IMR-90 (cell line): ENCODE data around the gene PHLDB1. TPM values are rescaled to one million over a fixed set of nuclear protein-coding genes. Genes with fewer than 3 reads are reported as not detected.

Source experiments
- ATAC-seq: fragments of 200-7000 bp; cut with Tn5 transposase; 2 replicates; pipeline ENCODE4 v1.9.1; 2020; ENCODE audit warnings: low read depth, mild to moderate bottlenecking, moderate library complexity
- BruUV-seq: library from RNA; stranded (reverse); fragments of 400-500 nt; replicated peaks from 2 replicates; lab custom pipeline; 2021; lab: Mats Ljungman, UMichigan
- CTCF ChIA-PET: fragments of 300-600 bp; formaldehyde crosslinking; extraction: SDS; loops from one replicate; lab custom pipeline; 2021; ENCODE audit warnings: antibody characterized with exemption; lab: Yijun Ruan, JAX
- POLR2A ChIA-PET: fragments of 300-600 bp; sonication (Branson Sonifier 250); formaldehyde crosslinking; loops from one replicate; lab custom pipeline; 2022; ENCODE audit warnings: antibody characterized with exemption; ENCODE audit not compliant: unreplicated experiment; lab: Charles Lee
- DNase-seq: peaks from one replicate; pipeline ENCODE4 v3.0.0; 2013
- H2AFZ ChIP-seq: replicated peaks from 2 replicates; pipeline ENCODE3; 2013; ENCODE audit warnings: low read length, mild to moderate bottlenecking; ENCODE audit not compliant: poor library complexity
- H2AK5ac ChIP-seq: 2 replicates; pipeline ENCODE4 v1.6.1; 2013; ENCODE audit warnings: low read depth, low read length, inconsistent platforms
- H2AK9ac ChIP-seq: replicated peaks from 2 replicates; pipeline ENCODE3; 2013; ENCODE audit warnings: mild to moderate bottlenecking, low read depth, low read length, moderate library complexity; ENCODE audit not compliant: poor library complexity
- H2BK120ac ChIP-seq: 2 replicates; pipeline ENCODE4 v1.6.1; 2013; ENCODE audit warnings: low read depth, low read length, inconsistent platforms
- H2BK15ac ChIP-seq: 3 replicates; pipeline ENCODE4 v1.6.1; 2013; ENCODE audit warnings: low read depth, low read length, inconsistent platforms
- H2BK20ac ChIP-seq: 2 replicates; pipeline ENCODE4 v1.6.1; 2013; ENCODE audit warnings: low read depth, mild to moderate bottlenecking, inconsistent platforms, low read length, moderate library complexity
- H2BK5ac ChIP-seq: 2 replicates; pipeline ENCODE4 v1.6.1; 2013; ENCODE audit warnings: mild to moderate bottlenecking, low read depth, low read length, inconsistent platforms; ENCODE audit not compliant: poor library complexity, severe bottlenecking
- H3K14ac ChIP-seq: replicated peaks from 2 replicates; pipeline ENCODE4 v1.6.1; 2013; ENCODE audit warnings: low read depth, low read length, inconsistent platforms
- H3K18ac ChIP-seq: 2 replicates; pipeline ENCODE4 v1.6.1; 2013; ENCODE audit warnings: low read depth, low read length, control low read depth
- H3K23ac ChIP-seq: 2 replicates; pipeline ENCODE4 v1.6.1; 2013; ENCODE audit warnings: low read depth, low read length, inconsistent platforms
- H3K27ac ChIP-seq: 2 replicates; pipeline ENCODE4 v1.5.1; 2013; ENCODE audit warnings: mild to moderate bottlenecking, control low read depth, low read length; ENCODE audit not compliant: insufficient read depth
- H3K27me3 ChIP-seq: 2 replicates; pipeline ENCODE4 v1.6.1; 2013; ENCODE audit warnings: low read length; ENCODE audit not compliant: control insufficient read depth, insufficient read depth
- H3K36me3 ChIP-seq: 2 replicates; pipeline ENCODE4 v1.6.1; 2013; ENCODE audit warnings: low read length, mixed read lengths; ENCODE audit not compliant: control insufficient read depth, insufficient read depth
- H3K4ac ChIP-seq: 2 replicates; pipeline ENCODE4 v1.6.1; 2013; ENCODE audit warnings: low read depth, low read length, inconsistent platforms
- H3K4me1 ChIP-seq: 2 replicates; pipeline ENCODE4 v1.6.1; 2013; ENCODE audit warnings: low read length, mixed read lengths; ENCODE audit not compliant: control insufficient read depth, insufficient read depth
- H3K4me2 ChIP-seq: 2 replicates; pipeline ENCODE4 v1.6.1; 2013; ENCODE audit warnings: low read depth, mild to moderate bottlenecking, control low read depth, low read length, moderate library complexity
- H3K4me3 ChIP-seq: 2 replicates; pipeline ENCODE4 v1.5.1; 2013; ENCODE audit warnings: low read depth, mild to moderate bottlenecking, control low read depth, low read length, moderate library complexity; ENCODE audit not compliant: insufficient read depth
- H3K56ac ChIP-seq: 2 replicates; pipeline ENCODE4 v1.6.1; 2013; ENCODE audit warnings: low read length, inconsistent platforms; ENCODE audit not compliant: insufficient read depth; ENCODE audit errors: extremely low read depth
- H3K79me1 ChIP-seq, 2 experiments: 2 replicates each; pipeline ENCODE4 v1.6.1; 2013; ENCODE audit warnings: low read length in 2 of 2, inconsistent platforms in 1 of 2, low read depth in 1 of 2
- H3K9ac ChIP-seq: 2 replicates; pipeline ENCODE4 v1.6.1; 2013; ENCODE audit warnings: low read depth, low read length, control low read depth
- H3K9me1 ChIP-seq: 2 replicates; pipeline ENCODE4 v1.6.1; 2013; ENCODE audit warnings: low read length, inconsistent platforms; ENCODE audit not compliant: insufficient read depth
- H3K9me3 ChIP-seq: 2 replicates; pipeline ENCODE4 v1.6.1; 2013; ENCODE audit warnings: low read length; ENCODE audit not compliant: control insufficient read depth, insufficient read depth
- H4K20me1 ChIP-seq: 2 replicates; pipeline ENCODE4 v1.6.1; 2013; ENCODE audit warnings: low read length, inconsistent platforms; ENCODE audit not compliant: insufficient read depth
- H4K5ac ChIP-seq: 2 replicates; pipeline ENCODE4 v1.6.1; 2013; ENCODE audit warnings: mild to moderate bottlenecking, low read depth, low read length, control low read depth
- H4K8ac ChIP-seq, 2 experiments: 2 replicates each; pipeline ENCODE4 v1.6.1; 2013; ENCODE audit warnings: low read depth in 2 of 2, low read length in 2 of 2, control low read depth in 1 of 2, inconsistent platforms in 1 of 2
- H4K91ac ChIP-seq: 2 replicates; pipeline ENCODE4 v1.6.1; 2013; ENCODE audit warnings: low read depth, low read length, inconsistent platforms; ENCODE audit not compliant: insufficient read depth
- BHLHE40 ChIP-seq: fragments of 150-350 bp; IDR thresholded peaks from 2 replicates; pipeline ENCODE4 v1.6.1; 2016; ENCODE audit warnings: mild to moderate bottlenecking, low read depth, low read length
- CEBPB ChIP-seq: IDR thresholded peaks from 2 replicates; pipeline ENCODE4 v1.6.1; 2012; ENCODE audit warnings: low read depth, low read length, improper control_type of control experiment
- CHD1 ChIP-seq: IDR thresholded peaks from 2 replicates; pipeline ENCODE4 v1.6.1; 2012; ENCODE audit warnings: low read depth, low read length, improper control_type of control experiment
- FOS ChIP-seq: fragments of 150-350 bp; IDR thresholded peaks from 2 replicates; pipeline ENCODE4 v1.6.1; 2016; ENCODE audit warnings: low read depth, low read length
- MAFK ChIP-seq: IDR thresholded peaks from 2 replicates; pipeline ENCODE4 v1.6.1; 2012; ENCODE audit warnings: low read depth, low read length, improper control_type of control experiment
- MAZ ChIP-seq: IDR thresholded peaks from 2 replicates; pipeline ENCODE4 v1.6.1; 2012; ENCODE audit warnings: low read depth, mild to moderate bottlenecking, low read length, improper control_type of control experiment, moderate library complexity, borderline replicate concordance
- MXI1 ChIP-seq: IDR thresholded peaks from 2 replicates; pipeline ENCODE4 v1.6.1; 2012; ENCODE audit warnings: low read depth, mild to moderate bottlenecking, low read length, moderate library complexity, borderline replicate concordance
- NFE2L2 ChIP-seq: fragments of 150-350 bp; IDR thresholded peaks from 2 replicates; pipeline ENCODE4 v1.6.1; 2016; ENCODE audit warnings: low read depth, mild to moderate bottlenecking, low read length
- POLR2A ChIP-seq: IDR thresholded peaks from 2 replicates; pipeline ENCODE4 v1.6.1; 2012; ENCODE audit warnings: mild to moderate bottlenecking, low read depth, low read length
- RAD21 ChIP-seq: IDR thresholded peaks from 2 replicates; pipeline ENCODE4 v1.6.1; 2012; ENCODE audit warnings: low read length, improper control_type of control experiment
- RCOR1 ChIP-seq: IDR thresholded peaks from 2 replicates; pipeline ENCODE4 v1.6.1; 2012; ENCODE audit warnings: mild to moderate bottlenecking, low read length, improper control_type of control experiment; ENCODE audit not compliant: insufficient replicate concordance
- RFX5 ChIP-seq: IDR thresholded peaks from 2 replicates; pipeline ENCODE4 v1.8.0; 2012; ENCODE audit warnings: low read depth, mild to moderate bottlenecking, low read length, moderate library complexity
- SMC3 ChIP-seq: fragments of 150-350 bp; IDR thresholded peaks from 2 replicates; pipeline ENCODE4 v1.6.1; 2016; ENCODE audit warnings: low read depth, mild to moderate bottlenecking, antibody characterized with exemption, low read length, moderate library complexity
- USF2 ChIP-seq: fragments of 150-350 bp; IDR thresholded peaks from 2 replicates; pipeline ENCODE4 v1.6.1; 2017; ENCODE audit warnings: mild to moderate bottlenecking, antibody characterized with exemption, low read length, low read depth
- WGBS, 2 experiments: methylation state at CpG; one replicate each; pipeline versions ENCODE4 v1.1.5 to v1.1.7; 2013; ENCODE audit warnings: missing lambda C conversion rate in 2 of 2; ENCODE audit not compliant: insufficient read length in 1 of 2; ENCODE audit errors: extremely low coverage in 2 of 2; 5-methylcytosine and 5-hydroxymethylcytosine counted together
- dilution Hi-C: fragments of 300-500 bp; cut with HindIII; formaldehyde crosslinking; loops from one replicate; pipeline ENCODE4 v1.14.3; 2018; ENCODE audit warnings: low sequenced_read_pairs; ENCODE audit not compliant: unreplicated experiment
- in situ Hi-C: fragments of 300-500 bp; cut with MboI; formaldehyde crosslinking; loops from 3 replicates; pipeline ENCODE4 v1.14.3; 2019; ENCODE audit warnings: low sequenced_read_pairs, inconsistent platforms, mixed read lengths
- intact Hi-C: fragments of 100-400 bp; cut with micrococcal nuclease; formaldehyde crosslinking; loops from 2 replicates; pipeline ENCODE4 v1.10.0; 2022
- polyA plus RNA-seq, 3 experiments: library from polyadenylated mRNA; depleted of rRNA; stranded (reverse); fragments of >200 nt; gene quantifications; 2 replicates each; pipeline ENCODE4 v1.2.3, GENCODE V29; 2012; ENCODE audit warnings: low replicate concordance in 1 of 3
- total RNA-seq: library from RNA; depleted of rRNA; stranded (reverse); fragments of >200 nt; gene quantifications from 2 replicates; pipeline ENCODE4 v1.2.3, GENCODE V29; 2012
- TF ChIP-seq, protein P1 (sequence below): fragments of 150-350 bp; IDR thresholded peaks from 2 replicates; pipeline ENCODE4 v1.6.1; 2016; ENCODE audit warnings: low read depth, mild to moderate bottlenecking, low read length, moderate library complexity, borderline replicate concordance

Gene PHLDB1
- total and polyA plus RNA-seq, 2 of the 4 experiments (the other 2 are of a cell fraction), result 40.0 to 90.4 TPM

DNA sequence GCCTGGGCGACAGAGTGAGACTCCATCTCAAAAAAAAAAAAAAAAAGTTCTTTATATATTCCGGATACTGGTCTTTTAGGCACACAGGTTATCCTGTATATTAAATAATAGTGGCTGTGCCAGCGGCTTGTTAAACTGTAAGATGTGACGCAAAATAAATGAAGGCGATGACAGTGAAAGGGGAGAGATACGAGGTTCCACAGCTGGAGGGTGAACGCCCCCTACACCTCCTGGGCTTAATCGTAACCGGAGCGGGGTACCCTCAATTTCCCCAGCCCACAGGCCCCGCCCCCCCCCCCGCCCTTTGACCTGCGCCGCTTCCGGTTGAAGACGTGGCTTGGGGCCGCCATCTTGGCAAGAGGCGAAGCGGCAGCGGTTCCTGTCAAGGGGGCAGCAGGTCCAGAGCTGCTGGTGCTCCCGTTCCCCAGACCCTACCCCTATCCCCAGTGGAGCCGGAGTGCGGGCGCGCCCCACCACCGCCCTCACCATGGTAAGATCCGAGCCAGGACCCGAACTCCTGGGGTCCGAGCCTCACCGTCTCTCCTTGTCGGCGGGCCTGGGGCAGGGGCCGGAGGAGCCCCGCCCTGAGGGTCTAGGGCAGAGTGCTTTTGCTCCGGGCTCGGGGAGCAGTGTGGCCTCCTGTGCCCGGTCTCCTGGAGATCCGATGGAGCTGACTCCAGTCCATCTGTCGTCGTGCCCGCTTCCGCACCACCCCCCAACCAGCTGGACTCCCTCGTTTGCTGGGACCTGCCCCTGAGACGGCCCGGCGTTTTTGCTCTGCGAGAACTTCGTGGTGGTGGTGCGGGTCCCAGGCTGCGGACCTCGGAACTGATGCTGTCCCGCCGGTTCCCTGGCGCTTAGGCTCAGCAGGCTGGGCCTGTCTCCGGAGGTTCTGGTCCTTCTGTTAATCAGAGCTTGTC lies 35.1 kb upstream of the PHLDB1 start, which contains the start of gene ARCN1:
Gene ARCN1, plus strand, starts transcription at position 349 of the 920 bp plus-strand sequence. Its CDS starts 139 bp downstream, at position 488.
- H2BK5ac ChIP-seq, result peak within 1 kb of the TSS; percentile 99
- H2BK20ac ChIP-seq, result 0 out of 2 replicates have a peak within 1 kb of the TSS, but pooled peaks have one; percentile 22
- H2BK15ac ChIP-seq, result peak within 1 kb of the TSS; percentile 81; the same call in 1 of the 3 replicates
- TF ChIP-seq CEBPB (no peak), MAZ (peak; percentile 66; the same call in 1 of the 2 replicates), CHD1 (no peak), SMC3 (no peak), MXI1 (no peak; the same call in 1 of the 2 replicates), POLR2A (peak; percentile 89), RAD21 (no peak), NFE2L2 (no peak), BHLHE40 (no peak), RCOR1 (no peak), FOS (no peak), MAFK (no peak), USF2 (no peak), RFX5 (no peak)
- TF ChIP-seq, protein P1, sequence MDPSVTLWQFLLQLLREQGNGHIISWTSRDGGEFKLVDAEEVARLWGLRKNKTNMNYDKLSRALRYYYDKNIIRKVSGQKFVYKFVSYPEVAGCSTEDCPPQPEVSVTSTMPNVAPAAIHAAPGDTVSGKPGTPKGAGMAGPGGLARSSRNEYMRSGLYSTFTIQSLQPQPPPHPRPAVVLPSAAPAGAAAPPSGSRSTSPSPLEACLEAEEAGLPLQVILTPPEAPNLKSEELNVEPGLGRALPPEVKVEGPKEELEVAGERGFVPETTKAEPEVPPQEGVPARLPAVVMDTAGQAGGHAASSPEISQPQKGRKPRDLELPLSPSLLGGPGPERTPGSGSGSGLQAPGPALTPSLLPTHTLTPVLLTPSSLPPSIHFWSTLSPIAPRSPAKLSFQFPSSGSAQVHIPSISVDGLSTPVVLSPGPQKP, result no peak
- no TSS peak for BruUV-seq
- peak within 1 kb of the TSS; percentile 98 for H3K4me2 ChIP-seq
- peak within 1 kb of the TSS; percentile 99 for H3K23ac ChIP-seq
- dilution Hi-C loops (no loop called here), in situ Hi-C loops (no loop called here), intact Hi-C loops (no loop called here)
- H2BK120ac ChIP-seq, result peak within 1 kb of the TSS; percentile 78
- H3K27ac ChIP-seq, result peak within 1 kb of the TSS; percentile 100
- H3K9me1 ChIP-seq, result peaks cover 9% of the 10 kb centered on the region
- H4K91ac ChIP-seq, result peak within 1 kb of the TSS; percentile 99
- H3K4ac ChIP-seq, result peak within 1 kb of the TSS; percentile 98
- peak within 1 kb of the TSS; percentile 97 to 99 for H4K8ac ChIP-seq
- H2AK9ac ChIP-seq, result peak within 1 kb of the TSS; percentile 100
- H3K27me3 ChIP-seq, result no peaks in the 10 kb centered on the region
- peak within 1 kb of the TSS; percentile 81 for H2AFZ ChIP-seq
- H3K14ac ChIP-seq, result peak within 1 kb of the TSS; percentile 100
- peak within 1 kb of the TSS; percentile 99 for H3K4me3 ChIP-seq
- DNase-seq, result peak; percentile 73
- no peaks in the 10 kb centered on the region for H3K9me3 ChIP-seq
- ChIA-PET CTCF (interaction anchor here (1.1 kb wide), 1 partner anchor 37 kb away, joined by 3 read pairs; no protein-coding TSS in a partner anchor), POLR2A (interaction anchor here (0.5 to 1.2 kb wide), 2 partner anchors 21 to 40 kb away, joined by 3 read pairs; no protein-coding TSS in a partner anchor)
- WGBS, 2 experiments, result 0% methylated on average over 1 of the region's 55 CpGs; no CpG with 5 or more reads in 1 of the 2 experiments
- peak within 1 kb of the TSS; percentile 100 for H3K9ac ChIP-seq
- H2AK5ac ChIP-seq, result peak within 1 kb of the TSS; percentile 99
- H3K4me1 ChIP-seq, result peaks cover 7% of the 10 kb centered on the region
- H3K18ac ChIP-seq, result peak within 1 kb of the TSS; percentile 98
- peaks cover 2% of the 10 kb centered on the region for H3K36me3 ChIP-seq
- H3K79me1 ChIP-seq, result peaks cover 0 to 18% of the 10 kb centered on the region in 2 experiments; a peak in 2 of 4 replicates
- H4K5ac ChIP-seq, result peak within 1 kb of the TSS; percentile 99
- H4K20me1 ChIP-seq, result peaks cover 45% of the 10 kb centered on the region
- ATAC-seq, result peak; percentile 77
- peak within 1 kb of the TSS; percentile 98 for H3K56ac ChIP-seq
